ENCODE data around the gene NOP14. TPM values are rescaled to one million over a fixed set of nuclear protein-coding genes. Genes with fewer than 3 reads are reported as not detected.

The NOP14 gene
- total RNA-seq, result 56.3 and 57.3 TPM in 2 replicates

GRCh38 chr4:2963175-2963965 is at the start of gene NOP14, which contains the start of gene GRK4:
TSS of gene NOP14 (minus strand) at chr4:2963406. CDS start at chr4:2963319, 87 bp downstream.
TSS of gene GRK4 (plus strand) at chr4:2963571. CDS start at chr4:2964071, 500 bp downstream.
- peaks cover 18% of the 10 kb centered on the region for H3K36me3 Mint-ChIP-seq (ENCODE audit: low read depth)
- ATAC-seq (ENCODE audit: low read depth) (peak; percentile 91), DNase-seq (peak; percentile 89)
- intact Hi-C loops (cut with micrococcal nuclease), result loop anchor here (1.0 to 10.0 kb wide), 10 partner anchors 29 to 719 kb away; partner anchors contain the start of genes FAM193A, HAUS3, HTT and HTT-AS
- H3K27ac Mint-ChIP-seq, result peak within 1 kb of the TSS; percentile 92
- no peak for TF ChIP-seq CTCF (IDR thresholded peaks at IDR 0.05)
- H3K4me3 Mint-ChIP-seq, result peak within 1 kb of the TSS; percentile 91
- ChIA-PET CTCF (interaction anchor here (0.7 to 2.3 kb wide), 5 partner anchors 9 to 420 kb away, joined by 3 to 10 read pairs (median 4); no protein-coding TSS in a partner anchor), POLR2A (interaction anchor here (0.6 to 3.8 kb wide), 28 partner anchors 9 to 1517 kb away, joined by 3 to 31 read pairs (median 4); partner anchors contain the start of gene FAM193A)
- no peaks in the 10 kb centered on the region for H3K9me3 Mint-ChIP-seq
- H3K27me3 Mint-ChIP-seq, result no peaks in the 10 kb centered on the region
- peaks cover 29% of the 10 kb centered on the region for H3K4me1 Mint-ChIP-seq

- no peaks in the 10 kb centered on the region for H3K9me3 Mint-ChIP-seq
- no peaks in the 10 kb centered on the region for H3K4me1 Mint-ChIP-seq
- ChIA-PET POLR2A (no interaction called here), CTCF (no interaction called here)
- peaks cover 5% of the 10 kb centered on the region for H3K27me3 Mint-ChIP-seq
- no peak overlapping the region for H3K27ac Mint-ChIP-seq
- intact Hi-C loops (cut with micrococcal nuclease), result no loop called here
- DNase-seq, result no peak
- no peak for TF ChIP-seq CTCF (IDR thresholded peaks at IDR 0.05)
- no peaks in the 10 kb centered on the region for H3K36me3 Mint-ChIP-seq (ENCODE audit: low read depth)
- no peak overlapping the region for H3K4me3 Mint-ChIP-seq
- no peak for ATAC-seq (ENCODE audit: low read depth)
Measured at GRCh38 chr4:3011456-3012220, 48.4 kb upstream of the NOP14 start.

DNA sequence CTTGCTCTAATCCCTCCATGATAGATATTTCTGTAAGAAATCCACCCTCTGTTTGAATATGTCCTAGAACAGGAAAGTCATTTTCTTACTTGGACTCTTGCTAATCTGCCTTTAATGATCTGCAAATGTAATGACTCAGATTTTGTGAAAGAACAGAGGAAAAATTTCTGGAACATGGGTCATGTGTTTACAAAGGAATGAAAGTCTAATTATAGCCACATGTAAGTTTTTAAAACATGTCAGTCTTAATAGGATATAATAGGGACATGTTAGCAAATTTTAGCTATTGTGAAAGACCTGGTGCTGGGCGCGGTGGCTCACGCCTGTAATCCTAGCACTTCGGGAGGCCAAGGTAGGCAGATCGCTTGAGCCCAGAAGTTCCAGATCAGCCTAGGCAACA is 47.8 kb upstream of the NOP14 start:
- H3K36me3 Mint-ChIP-seq (ENCODE audit: low read depth), result no peaks in the 10 kb centered on the region
- H3K9me3 Mint-ChIP-seq, result no peaks in the 10 kb centered on the region
- no peak for DNase-seq
- intact Hi-C loops (cut with micrococcal nuclease), result no loop called here
- no peak overlapping the region for H3K27ac Mint-ChIP-seq
- no peak overlapping the region for H3K4me3 Mint-ChIP-seq
- CTCF ChIA-PET, result no interaction called here
- peaks cover 5% of the 10 kb centered on the region for H3K27me3 Mint-ChIP-seq
- H3K4me1 Mint-ChIP-seq, result no peaks in the 10 kb centered on the region
- POLR2A ChIA-PET, result no interaction called here
- TF ChIP-seq CTCF (IDR thresholded peaks at IDR 0.05), result no peak
- no peak for ATAC-seq (ENCODE audit: low read depth)

- H3K4me3 Mint-ChIP-seq, result no peak overlapping the region
- H3K9me3 Mint-ChIP-seq, result no peaks in the 10 kb centered on the region
- POLR2A ChIA-PET, result no interaction called here
- H3K36me3 Mint-ChIP-seq (ENCODE audit: low read depth), result no peaks in the 10 kb centered on the region
- no peak for TF ChIP-seq CTCF (IDR thresholded peaks at IDR 0.05)
- CTCF ChIA-PET, result no interaction called here
- intact Hi-C loops (cut with micrococcal nuclease), result no loop called here
- ATAC-seq (ENCODE audit: low read depth) (no peak), DNase-seq (no peak)
- H3K4me1 Mint-ChIP-seq, result no peaks in the 10 kb centered on the region
- H3K27ac Mint-ChIP-seq, result no peak overlapping the region
- H3K27me3 Mint-ChIP-seq, result peaks cover 5% of the 10 kb centered on the region
Measured at GRCh38 chr4:3010577-3010976, 47.4 kb upstream of the NOP14 start.

GRCh38 chr4:3009422-3009821 is 46.2 kb upstream of the NOP14 start:
- H3K27ac Mint-ChIP-seq, result no peak overlapping the region
- no peak overlapping the region for H3K4me3 Mint-ChIP-seq
- no peak for TF ChIP-seq CTCF (IDR thresholded peaks at IDR 0.05)
- ChIA-PET POLR2A (no interaction called here), CTCF (interaction anchor here (2.3 kb wide), 1 partner anchor 28 kb away, joined by 12 read pairs; no protein-coding TSS in a partner anchor)
- intact Hi-C loops (cut with micrococcal nuclease), result no loop called here
- no peaks in the 10 kb centered on the region for H3K9me3 Mint-ChIP-seq
- H3K4me1 Mint-ChIP-seq, result no peaks in the 10 kb centered on the region
- H3K27me3 Mint-ChIP-seq, result no peaks in the 10 kb centered on the region
- no peaks in the 10 kb centered on the region for H3K36me3 Mint-ChIP-seq (ENCODE audit: low read depth)
- ATAC-seq (ENCODE audit: low read depth) (peak; percentile 49), DNase-seq (no peak)
